GM23338 (cell line): ENCODE measurements around the gene TSC22D2. TPM values are rescaled to one million over a fixed set of nuclear protein-coding genes. Genes with fewer than 3 reads are reported as not detected.
A peak's percentile ranks its signal among the peaks of the same experiment; 100 is the strongest.

Experiments used
- ATAC-seq: fragments of 200-7000 bp; cut with Tn5 transposase; 3 replicates; pipeline ENCODE4 v1.9.1; 2020
- DNase-seq: peaks from one replicate; pipeline ENCODE4 v3.0.0-alpha.2; 2015; ENCODE audit warnings: low spot score
- H2AFZ ChIP-seq: fragments of 200-600 bp; sonication (generic); 2 replicates; pipeline ENCODE4 v1.8.0; 2016; ENCODE audit warnings: antibody characterized with exemption, mild to moderate bottlenecking, moderate library complexity
- H3F3A ChIP-seq: fragments of 200-600 bp; sonication (generic); replicated peaks from 2 replicates; pipeline ENCODE4 v1.8.0; 2017; ENCODE audit warnings: antibody characterized with exemption, mixed run types, low read depth
- H3K27ac ChIP-seq: fragments of 200-600 bp; sonication (generic); 2 replicates; pipeline ENCODE4 v1.6.1; 2016; ENCODE audit warnings: low read depth
- H3K27me3 ChIP-seq: fragments of 200-600 bp; sonication (generic); 2 replicates; pipeline ENCODE4 v1.8.0; 2016; ENCODE audit warnings: mild to moderate bottlenecking, mixed run types, moderate library complexity; ENCODE audit not compliant: insufficient read depth
- H3K36me3 ChIP-seq: fragments of 200-600 bp; sonication (generic); 2 replicates; pipeline ENCODE4 v1.8.0; 2016; ENCODE audit warnings: mild to moderate bottlenecking; ENCODE audit not compliant: insufficient read depth
- H3K4me1 ChIP-seq: fragments of 200-600 bp; sonication (generic); 2 replicates; pipeline ENCODE4 v1.8.0; 2016; ENCODE audit warnings: mild to moderate bottlenecking, moderate library complexity; ENCODE audit not compliant: insufficient read depth
- H3K4me2 ChIP-seq: fragments of 200-600 bp; sonication (generic); 2 replicates; pipeline ENCODE4 v1.7.1; 2017; ENCODE audit warnings: mixed run types
- H3K4me3 ChIP-seq: fragments of 200-600 bp; sonication (generic); 2 replicates; pipeline ENCODE4 v1.6.1; 2016; ENCODE audit warnings: mixed run types
- H3K79me2 ChIP-seq: fragments of 200-600 bp; sonication (generic); replicated peaks from 2 replicates; pipeline ENCODE4 v1.8.0; 2017; ENCODE audit warnings: mild to moderate bottlenecking; ENCODE audit not compliant: insufficient read depth
- H3K9me2 ChIP-seq: fragments of 200-600 bp; sonication (generic); 2 replicates; pipeline ENCODE4 v1.8.0; 2017; ENCODE audit not compliant: insufficient read depth
- H4K20me1 ChIP-seq: fragments of 200-600 bp; sonication (generic); replicated peaks from 2 replicates; pipeline ENCODE4 v1.8.0; 2017; ENCODE audit warnings: mild to moderate bottlenecking; ENCODE audit not compliant: insufficient read depth
- H3K27ac Mint-ChIP-seq: 2 replicates; pipeline ENCODE4 v1.8.0; 2020; ENCODE audit warnings: inconsistent platforms, mild to moderate bottlenecking, moderate library complexity, mixed read lengths
- H3K27me3 Mint-ChIP-seq: 3 replicates; pipeline ENCODE4 v1.8.0; 2022; ENCODE audit warnings: low read depth, mild to moderate bottlenecking, moderate library complexity, mixed read lengths, inconsistent platforms; ENCODE audit not compliant: insufficient read depth, poor library complexity
- H3K36me3 Mint-ChIP-seq: 3 replicates; pipeline ENCODE4 v1.8.0; 2021; ENCODE audit warnings: low read depth, mild to moderate bottlenecking, inconsistent platforms, moderate library complexity, mixed read lengths
- H3K4me1 Mint-ChIP-seq: 3 replicates; pipeline ENCODE4 v1.8.0; 2020; ENCODE audit warnings: mild to moderate bottlenecking, inconsistent platforms, mixed read lengths
- H3K4me3 Mint-ChIP-seq: 3 replicates; pipeline ENCODE4 v1.8.0; 2021; ENCODE audit warnings: moderate library complexity, mild to moderate bottlenecking, inconsistent platforms, mixed read lengths
- H3K9me3 Mint-ChIP-seq: 3 replicates; pipeline ENCODE4 v1.8.0; 2020; ENCODE audit warnings: moderate library complexity, mild to moderate bottlenecking, inconsistent platforms, mixed read lengths
- CREB1 ChIP-seq: fragments of 250-450 bp; sonication (Bioruptor Pico); IDR thresholded peaks from 2 replicates; pipeline ENCODE4 v1.5.0; 2020; ENCODE audit warnings: low read depth, mild to moderate bottlenecking, moderate library complexity
- CTCF ChIP-seq, 2 experiments: fragments of 200-600 bp in 1 of 2; sonication (generic) in 1 of 2; conservative IDR thresholded peaks; 2 replicates each; pipeline versions ENCODE4 v1.5.1 to v1.6.1; 2016 to 2017; ENCODE audit warnings: antibody characterized with exemption in 2 of 2, low read depth in 2 of 2, mild to moderate bottlenecking in 2 of 2, moderate library complexity in 1 of 2
- ETS1 ChIP-seq: IDR thresholded peaks from 2 replicates; pipeline ENCODE4 v1.6.1; 2016; ENCODE audit warnings: antibody characterized with exemption
- REST ChIP-seq: IDR thresholded peaks from one replicate; pipeline ENCODE4 v1.6.1; 2018; ENCODE audit warnings: antibody characterized with exemption; ENCODE audit not compliant: unreplicated experiment
- STAT1 ChIP-seq: IDR thresholded peaks from one replicate; pipeline ENCODE4 v1.6.1; 2016; ENCODE audit warnings: antibody characterized with exemption; ENCODE audit not compliant: unreplicated experiment
- ZNF331 ChIP-seq: fragments of 250-450 bp; sonication (Bioruptor Pico); IDR thresholded peaks from 2 replicates; pipeline ENCODE4 v1.5.0; 2020; ENCODE audit warnings: low read depth, mild to moderate bottlenecking, moderate library complexity
- polyA plus RNA-seq: library from polyadenylated mRNA; unstranded; fragments of >200 nt; fragmentation: Nextera tagmentation; extraction: Ambion mirVana; gene quantifications from 2 replicates; pipeline ENCODE4 v1.2.1, GENCODE V29; 2016
- total RNA-seq: library from RNA; depleted of rRNA; stranded (reverse); fragments of >200 nt; shearing (Covaris generic); gene quantifications from 2 replicates; pipeline ENCODE4 v1.2.3, GENCODE V29; 2014

TSC22D2 gene
- total and polyA plus RNA-seq, 2 experiments from 2014 or later = 18.6 to 34.2 TPM

GRCh38 chr3:150379469-150379868, 28.6 kb upstream of the TSC22D2 start:
- H3K27me3 Mint-ChIP-seq = peaks cover 2% of the 10 kb centered on the region
- DNase-seq = no peak
- Histone ChIP-seq H4K20me1 (no peaks in the 10 kb centered on the region), H2AFZ (no peak overlapping the region; the same call in 1 of the 2 replicates), H3K4me1 (peaks cover 16% of the 10 kb centered on the region), H3K4me3 (no peak overlapping the region), H3K36me3 (no peaks in the 10 kb centered on the region), H3K27me3 (no peaks in the 10 kb centered on the region), H3K27ac (no peak overlapping the region), H3F3A (no peaks in the 10 kb centered on the region), H3K9me2 (peaks cover 5% of the 10 kb centered on the region; the same call in 1 of the 2 replicates), H3K79me2 (no peaks in the 10 kb centered on the region), H3K4me2 (peak overlapping the region; percentile 9; the same call in 1 of the 2 replicates)
- no peak for TF ChIP-seq STAT1
- TF ChIP-seq ZNF331 (CRISPR knock-in tag) = no peak
- no peak for TF ChIP-seq CTCF (conservative IDR thresholded peaks at IDR 0.05; ENCODE audit: low read depth in 2 of 2)
- TF ChIP-seq REST = no peak
- peaks cover 25% of the 10 kb centered on the region for H3K4me1 Mint-ChIP-seq
- H3K4me3 Mint-ChIP-seq = no peak overlapping the region
- H3K36me3 Mint-ChIP-seq = peaks cover 3% of the 10 kb centered on the region; the same call in 2 of the 3 replicates
- peaks cover 3% of the 10 kb centered on the region; the same call in 2 of the 3 replicates for H3K9me3 Mint-ChIP-seq
- peak overlapping the region; percentile 58; the same call in 1 of the 2 replicates for H3K27ac Mint-ChIP-seq
- ATAC-seq = peak; percentile 51

GRCh38 chr3:150384296-150385212, 23.5 kb upstream of the TSC22D2 start:
- no peak overlapping the region for H3K27ac ChIP-seq
- 0 out of 2 replicates have a peak, but pooled peaks cover 2% of the 10 kb centered on the region for H3K9me2 ChIP-seq
- Mint-ChIP-seq H3K9me3 (peaks cover 1% of the 10 kb centered on the region; the same call in 2 of the 3 replicates), H3K4me1 (peaks cover 16% of the 10 kb centered on the region), H3K27me3 (peaks cover 1% of the 10 kb centered on the region), H3K36me3 (peaks cover 2% of the 10 kb centered on the region; the same call in 2 of the 3 replicates), H3K27ac (peak overlapping the region; percentile 58; the same call in 1 of the 2 replicates), H3K4me3 (peak overlapping the region; percentile 45; the same call in 2 of the 3 replicates)
- H3F3A ChIP-seq = no peaks in the 10 kb centered on the region
- H3K4me1 ChIP-seq = peaks cover 21% of the 10 kb centered on the region
- DNase-seq = peak; percentile 89
- H3K36me3 ChIP-seq = no peaks in the 10 kb centered on the region
- H4K20me1 ChIP-seq = no peaks in the 10 kb centered on the region
- peak overlapping the region; percentile 32; the same call in 1 of the 2 replicates for H3K4me3 ChIP-seq
- H3K4me2 ChIP-seq = peak overlapping the region; percentile 60
- ATAC-seq = peak; percentile 100
- H2AFZ ChIP-seq = peak overlapping the region; percentile 98
- peak; percentile 13 to 56; a peak in 3 of 4 replicates for TF ChIP-seq CTCF (conservative IDR thresholded peaks at IDR 0.05; ENCODE audit: low read depth in 2 of 2)
- TF ChIP-seq STAT1 = no peak
- peak; percentile 62 for TF ChIP-seq CREB1
- TF ChIP-seq ETS1 = no peak
- H3K79me2 ChIP-seq = no peaks in the 10 kb centered on the region
- H3K27me3 ChIP-seq = no peaks in the 10 kb centered on the region
